ENCODE measurements around the gene MGAT3. TPM values are rescaled to one million over a fixed set of nuclear protein-coding genes. Genes with fewer than 3 reads are reported as not detected.
"Not testable (repeated sequence)": the region's sequence is repeated elsewhere in the genome, so short reads cannot be mapped to it uniquely, and the experiment has no call there.

Gene MGAT3
- total RNA-seq, 1 donor from 2014 or later = under 0.01 TPM

- DNase-seq = no peak
Measured at GRCh38 chr22:39494471-39495120, 37.8 kb downstream of the MGAT3 start.

- DNase-seq = peak; percentile 82
Measured at GRCh38 chr22:39496131-39496838, 39.5 kb downstream of the MGAT3 start.

- DNase-seq = no peak
Measured at GRCh38 chr22:39497429-39497828, 40.6 kb downstream of the MGAT3 start.

DNA sequence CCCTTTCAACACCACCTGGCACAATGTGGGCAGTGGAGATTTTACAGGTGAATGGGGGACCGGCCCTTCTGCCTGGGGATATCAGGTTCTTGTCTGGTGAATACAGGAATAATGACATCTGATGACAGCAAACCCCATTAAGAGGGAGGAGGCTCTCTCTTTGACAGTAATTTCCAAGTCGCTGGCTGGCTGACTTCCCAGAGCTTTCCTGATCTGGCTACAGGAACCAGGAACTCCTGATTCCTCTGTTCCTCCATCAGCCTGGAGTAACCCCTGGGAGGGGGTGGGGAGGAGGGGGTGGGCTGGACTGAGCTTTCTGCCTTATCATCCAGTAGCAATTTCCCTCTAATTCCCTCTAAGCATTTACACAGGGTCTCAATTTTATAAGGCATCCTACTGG lies 41.6 kb downstream of the MGAT3 start:
- no peak for DNase-seq

- DNase-seq = no peak
Measured at GRCh38 chr22:39498802-39499201, 42.0 kb downstream of the MGAT3 start.

DNA sequence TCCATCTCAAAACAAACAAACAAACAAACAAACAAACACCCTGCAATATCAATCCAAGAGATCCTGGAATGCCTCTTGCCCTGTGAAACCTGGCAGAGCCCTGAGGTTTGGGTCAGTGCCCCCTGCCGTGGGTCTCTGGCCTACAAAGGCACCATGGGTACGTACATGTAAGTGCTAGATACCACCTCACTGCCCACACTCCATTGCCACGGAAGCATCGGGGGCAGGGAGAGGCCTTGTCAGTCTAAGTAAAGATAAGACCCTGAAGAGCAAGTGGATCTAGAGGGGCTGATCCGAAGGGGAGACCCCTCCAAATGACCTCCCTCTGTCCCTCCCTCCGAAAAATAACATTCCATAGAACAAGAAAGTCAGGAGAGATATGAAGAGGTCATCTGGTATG lies 43.3 kb downstream of the MGAT3 start:
- DNase-seq = no peak

DNA sequence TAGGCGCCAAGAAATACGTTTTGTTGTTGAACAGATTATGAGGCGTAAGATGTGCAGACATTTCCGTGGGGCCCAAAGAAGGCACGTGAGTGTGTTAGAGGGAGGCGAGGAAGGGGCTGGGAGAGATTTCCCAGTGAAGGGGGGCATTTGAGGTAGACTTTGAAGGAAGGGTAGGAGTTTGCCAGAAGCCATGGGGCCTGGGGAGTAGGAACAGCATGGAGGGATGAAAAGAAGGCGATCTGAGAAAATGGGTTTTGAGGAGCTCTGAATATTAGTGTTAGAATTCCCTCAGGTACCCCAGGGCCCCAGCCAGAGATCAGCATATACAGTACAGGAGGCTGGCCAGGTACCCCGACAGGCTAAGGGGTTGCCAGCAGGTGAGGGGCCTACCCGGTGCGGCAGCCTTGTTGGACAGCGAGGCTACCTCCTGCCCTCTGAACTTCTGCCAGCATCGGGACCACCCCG lies 44.9 kb downstream of the MGAT3 start:
- no peak for DNase-seq

DNA sequence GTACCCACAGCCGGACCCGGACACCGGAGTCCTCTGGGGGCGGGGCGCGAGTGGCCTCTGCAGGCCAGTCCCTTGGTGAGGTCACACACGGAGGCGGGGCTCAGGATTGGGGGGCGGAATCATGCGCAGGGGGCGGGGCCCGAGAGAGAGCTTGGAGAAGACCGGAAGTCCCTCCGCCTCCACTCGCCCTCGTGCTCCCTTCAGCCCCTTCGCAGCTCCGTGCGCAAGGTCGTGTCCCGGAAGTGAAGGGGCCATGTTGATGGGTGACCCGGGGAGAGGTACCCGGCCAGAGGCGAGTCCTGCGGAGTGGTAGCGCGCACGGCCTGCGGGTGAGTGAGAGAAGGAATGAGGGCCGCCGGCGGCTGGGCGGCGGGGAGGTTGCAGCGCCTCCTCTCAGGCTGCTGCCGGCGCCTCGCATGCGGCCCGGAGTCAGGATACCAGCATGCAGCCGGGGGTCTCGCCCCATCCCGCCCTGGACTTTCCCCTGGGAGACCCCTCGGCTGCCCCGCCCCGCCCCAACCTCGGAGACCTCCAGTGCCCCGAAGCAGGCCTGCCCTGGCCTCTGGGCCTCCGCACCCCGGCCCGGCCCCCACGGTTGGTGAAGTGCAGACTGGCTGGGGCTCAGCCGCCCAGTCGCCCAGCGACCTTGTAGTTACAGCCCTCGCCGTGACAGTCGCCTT lies 45.4 kb downstream of the MGAT3 start, which contains the start of gene MIEF1:
MIEF1 (plus strand) TSS at position 182 of the 680 bp plus-strand sequence. CDS start 9,005 bp downstream, outside the sequence.
- peak; percentile 95 for DNase-seq

- no peak for DNase-seq
Measured at GRCh38 chr22:39502789-39503409, 46.1 kb downstream of the MGAT3 start.

- no peak for DNase-seq
Measured at GRCh38 chr22:39503630-39504029, 46.8 kb downstream of the MGAT3 start.

DNA sequence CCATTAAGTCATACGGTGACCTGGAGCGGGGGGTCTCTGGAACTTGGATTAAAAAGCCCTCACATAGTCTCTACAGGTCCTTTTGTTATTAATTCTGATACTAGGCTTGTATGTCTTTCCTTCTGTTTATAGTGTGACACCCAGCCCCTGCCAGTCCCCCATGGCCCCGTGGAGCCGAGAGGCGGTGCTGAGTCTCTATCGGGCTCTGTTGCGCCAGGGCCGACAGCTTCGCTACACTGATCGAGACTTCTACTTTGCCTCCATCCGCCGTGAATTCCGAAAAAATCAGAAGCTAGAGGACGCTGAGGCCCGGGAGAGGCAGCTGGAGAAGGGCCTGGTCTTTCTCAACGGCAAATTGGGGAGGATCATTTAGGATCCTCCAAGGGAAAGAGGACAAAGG lies 47.3 kb downstream of the MGAT3 start:
- DNase-seq = no peak

- DNase-seq = not testable (repeated sequence)
Measured at GRCh38 chr22:39507021-39507420, 50.2 kb downstream of the MGAT3 start.

- no peak for DNase-seq
Measured at GRCh38 chr22:39508393-39508792, 51.6 kb downstream of the MGAT3 start.

GRCh38 chr22:39510529-39511149 lies 53.8 kb downstream of the MGAT3 start:
- no peak for DNase-seq

GRCh38 chr22:39511226-39511625 lies 54.4 kb downstream of the MGAT3 start:
- no peak for DNase-seq

GRCh38 chr22:39512026-39512425 lies 55.2 kb downstream of the MGAT3 start:
- no peak for DNase-seq

GRCh38 chr22:39513791-39514190 lies 57.0 kb downstream of the MGAT3 start:
- DNase-seq = no peak

GRCh38 chr22:39514373-39514973 lies 57.7 kb downstream of the MGAT3 start:
- peak; percentile 66 for DNase-seq

GRCh38 chr22:39515266-39516050 lies 58.6 kb downstream of the MGAT3 start:
- DNase-seq = no peak

DNA sequence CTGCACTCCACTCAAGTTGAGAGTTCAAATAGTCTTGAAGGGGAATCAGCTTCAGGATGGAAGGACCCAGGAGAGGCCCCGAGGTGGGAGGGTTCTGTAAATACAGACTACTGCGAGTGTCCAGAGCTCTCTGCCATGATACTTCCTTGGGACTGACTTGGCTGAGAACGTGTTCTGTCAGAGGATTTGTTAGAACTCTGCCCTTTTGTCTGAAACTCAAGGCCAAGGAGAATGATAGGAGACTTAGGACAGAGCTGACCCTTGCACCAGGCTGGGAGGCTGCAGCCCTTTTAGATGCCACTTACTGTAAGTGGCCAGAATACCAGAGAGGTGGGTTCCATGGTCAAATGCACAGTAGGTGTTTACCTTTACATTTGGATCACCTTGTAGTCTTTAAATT lies 60.7 kb downstream of the MGAT3 start:
- no peak for DNase-seq

DNA sequence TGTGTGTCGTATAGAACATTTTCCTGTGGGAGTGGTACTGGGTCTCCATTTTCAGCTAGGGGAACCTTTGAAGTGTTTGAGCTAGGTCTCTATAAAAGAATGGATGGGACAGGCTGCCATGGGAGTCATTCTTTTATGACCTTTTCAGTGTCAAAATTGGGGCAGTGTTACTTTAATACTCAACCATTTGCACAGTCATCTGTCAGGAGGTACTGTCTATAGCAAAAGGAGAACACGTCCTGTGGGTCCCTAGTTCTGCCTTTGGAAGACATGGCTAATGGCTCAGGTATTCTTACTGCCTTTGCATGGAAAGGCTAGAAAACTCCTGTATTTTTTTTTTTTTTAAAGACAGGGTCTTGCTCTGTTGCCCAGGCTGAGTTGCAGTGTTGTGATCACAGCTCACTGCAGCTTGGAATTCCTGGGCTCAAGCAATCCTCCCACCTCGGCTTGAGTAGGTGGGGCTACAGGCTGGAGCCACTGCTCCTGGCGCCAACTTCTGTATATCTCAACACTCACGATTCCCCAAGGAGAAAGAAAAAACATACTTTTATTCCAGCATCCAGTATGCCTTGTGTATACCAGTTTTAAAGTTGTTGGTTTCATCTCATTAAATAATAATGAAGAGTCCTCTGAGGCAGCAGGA lies 61.5 kb downstream of the MGAT3 start:
- no peak for DNase-seq

Measured in dermis blood vessel endothelial cell (primary cell).